ENCODE results near the gene MEP1A.
"Not testable (repeated sequence)": the region's sequence is repeated elsewhere in the genome, so short reads cannot be mapped to it uniquely, and the experiment has no call there.

The MEP1A gene

DNA sequence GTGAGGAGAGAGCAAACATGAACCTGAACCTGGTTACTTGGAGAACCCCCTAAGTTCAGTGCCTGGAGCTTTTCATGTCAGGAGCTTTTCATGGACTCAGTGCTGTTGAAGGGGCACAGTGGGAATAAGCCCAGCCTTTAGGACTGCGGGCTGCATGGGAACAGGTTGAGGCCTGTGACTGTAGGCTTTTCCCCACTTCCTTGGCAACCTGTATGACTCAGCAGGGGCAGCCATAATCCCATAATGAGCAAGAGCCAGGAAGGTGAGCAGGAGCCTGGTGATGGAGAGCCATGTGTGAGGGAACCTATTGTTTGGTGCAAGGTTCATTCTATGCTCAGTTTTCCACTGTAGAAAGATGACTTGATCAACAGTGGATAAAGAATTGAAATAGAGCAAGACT, 23.4 kb downstream of the MEP1A start:
- no peak overlapping the region for H3K4me3 ChIP-seq (ENCODE audit: low read depth, low read length)
- no peak for DNase-seq (ENCODE audit: low read depth)

DNA sequence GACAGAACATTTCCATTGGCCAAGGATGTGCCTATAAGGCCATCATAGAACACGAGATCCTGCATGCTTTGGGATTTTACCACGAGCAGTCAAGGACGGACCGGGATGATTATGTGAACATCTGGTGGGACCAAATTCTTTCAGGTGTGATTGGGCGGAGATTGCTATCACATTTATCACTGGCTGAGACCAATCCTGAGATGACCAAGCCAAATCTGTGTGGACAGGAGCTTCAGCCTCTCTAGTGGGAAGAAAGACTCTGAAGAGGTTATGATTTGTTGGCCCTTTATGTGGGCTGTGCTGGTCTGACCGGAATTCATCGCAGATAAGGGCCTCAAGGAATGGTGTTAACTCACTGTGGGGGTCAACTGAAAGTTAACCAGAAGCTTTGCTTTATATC, 26.4 kb downstream of the MEP1A start:
- no peak for DNase-seq (ENCODE audit: low read depth)
- H3K4me3 ChIP-seq (ENCODE audit: low read depth, low read length): no peak overlapping the region

GRCh38 chr6:46821458-46821881, 28.3 kb downstream of the MEP1A start:
- no peak overlapping the region for H3K4me3 ChIP-seq (ENCODE audit: low read depth, low read length)
- no peak for DNase-seq (ENCODE audit: low read depth)

DNA sequence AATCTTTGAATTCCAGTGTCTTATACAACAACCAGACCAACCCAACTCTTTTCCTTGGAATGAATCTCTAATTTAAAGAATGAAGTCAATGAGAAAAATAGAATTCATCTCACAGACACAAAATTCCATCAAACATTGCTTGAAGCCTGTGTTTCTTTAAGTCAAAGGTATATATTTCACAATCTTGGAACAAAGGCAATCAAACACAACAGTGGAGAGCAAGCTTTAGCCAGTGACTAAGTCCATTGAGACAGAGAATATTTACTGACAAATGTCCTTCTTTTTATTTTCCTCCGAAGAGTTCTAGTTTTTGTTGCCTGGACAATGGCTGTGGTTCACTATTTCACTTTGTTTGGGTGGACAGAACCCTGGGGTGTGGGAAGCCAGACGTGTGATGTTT, 35.8 kb downstream of the MEP1A start:
- no peak overlapping the region for H3K4me3 ChIP-seq (ENCODE audit: low read depth, low read length)
- no peak for DNase-seq (ENCODE audit: low read depth)

- no peak overlapping the region for H3K4me3 ChIP-seq (ENCODE audit: low read depth, low read length)
- no peak for DNase-seq (ENCODE audit: low read depth)
These were observed 39.6 kb downstream of the MEP1A start for GRCh38 chr6:46832816-46833215.

DNA sequence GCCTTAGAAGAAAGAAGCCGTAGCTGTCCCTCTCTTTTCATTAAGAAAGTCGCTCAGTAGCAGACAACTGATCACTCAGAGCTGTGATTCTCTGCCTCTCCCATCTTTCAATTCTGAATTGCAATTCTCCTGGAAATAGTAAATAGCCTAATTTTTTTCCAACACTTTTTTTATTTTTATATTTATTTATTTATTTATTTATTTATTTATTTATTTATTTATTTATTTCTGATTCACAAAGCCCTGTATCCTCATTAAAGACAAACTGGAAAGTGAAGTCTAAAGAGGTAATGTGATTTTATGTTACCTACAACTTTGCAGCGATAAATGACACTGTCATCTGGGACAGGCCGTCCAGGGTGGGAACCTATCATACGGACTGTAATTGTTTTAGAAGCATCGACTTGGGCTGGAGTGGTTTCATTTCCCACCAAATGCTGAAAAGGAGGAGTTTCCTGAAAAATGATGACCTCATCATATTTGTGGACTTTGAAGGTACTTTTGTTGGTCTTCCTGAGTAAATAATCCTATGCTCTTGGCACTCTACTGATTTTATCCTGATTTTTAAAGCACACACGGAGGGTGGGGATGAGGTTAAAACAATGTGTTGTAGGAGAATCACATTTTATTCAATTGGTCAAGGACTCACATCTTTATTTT, 41.2 kb downstream of the MEP1A start:
- not testable (repeated sequence) for DNase-seq (ENCODE audit: low read depth); H3K4me3 ChIP-seq (ENCODE audit: low read depth, low read length)

- DNase-seq (ENCODE audit: low read depth); H3K4me3 ChIP-seq (ENCODE audit: low read depth, low read length): not testable (repeated sequence)
These were observed 41.8 kb downstream of the MEP1A start for GRCh38 chr6:46834991-46835390.

DNA sequence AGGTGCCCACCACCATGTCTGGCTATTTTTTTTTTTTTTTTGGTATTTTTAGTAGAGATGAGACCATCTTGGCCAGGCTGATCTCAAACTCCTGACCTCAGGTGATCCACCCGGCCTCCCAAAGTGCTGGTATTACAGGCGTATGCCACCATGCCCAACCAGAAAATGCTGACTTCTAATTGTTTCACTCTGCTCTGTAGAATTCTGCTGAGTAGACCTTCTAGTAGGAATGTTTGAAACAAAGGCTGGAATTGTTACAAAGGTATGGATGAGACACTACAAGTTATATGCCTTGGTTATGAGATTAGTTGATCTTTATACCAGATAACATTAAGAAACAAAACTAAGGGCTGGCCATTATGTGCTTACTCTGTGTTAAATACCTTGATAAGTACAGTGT, 44.8 kb downstream of the MEP1A start:
- H3K4me3 ChIP-seq (ENCODE audit: low read depth, low read length): no peak overlapping the region
- DNase-seq (ENCODE audit: low read depth): no peak

DNA sequence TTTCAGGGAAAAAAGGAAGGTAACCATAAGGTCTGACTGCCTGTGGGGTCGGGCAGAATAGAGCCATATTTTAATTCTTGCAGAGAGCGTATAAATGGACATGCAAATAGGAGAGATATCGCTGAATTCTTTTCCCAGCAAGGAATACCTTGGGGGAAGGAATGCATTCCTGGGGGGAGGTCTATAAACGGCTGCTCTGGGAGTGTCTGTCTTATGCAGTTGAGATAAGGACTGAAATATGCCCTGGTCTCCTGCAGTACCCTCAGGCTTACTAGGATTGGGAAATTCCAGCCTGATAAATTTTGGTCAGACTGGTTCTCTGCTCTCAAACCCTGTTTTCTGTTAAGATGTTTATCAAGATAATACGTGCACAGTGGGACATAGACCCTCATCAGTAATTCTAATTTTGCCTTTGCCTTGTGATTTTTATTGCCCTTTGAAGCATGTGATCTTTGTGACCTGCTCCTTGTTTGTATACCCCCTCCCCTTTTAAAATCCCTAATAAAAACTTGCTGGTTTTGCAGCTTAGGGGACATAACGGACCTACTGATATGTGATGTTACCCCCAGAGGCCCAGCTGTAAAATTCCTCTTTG, 49.2 kb downstream of the MEP1A start:
- not testable (repeated sequence) for H3K4me3 ChIP-seq (ENCODE audit: low read depth, low read length); DNase-seq (ENCODE audit: low read depth)

GRCh38 chr6:46845126-46845525, 51.9 kb downstream of the MEP1A start:
- H3K4me3 ChIP-seq (ENCODE audit: low read depth, low read length): no peak overlapping the region
- DNase-seq (ENCODE audit: low read depth): no peak

DNA sequence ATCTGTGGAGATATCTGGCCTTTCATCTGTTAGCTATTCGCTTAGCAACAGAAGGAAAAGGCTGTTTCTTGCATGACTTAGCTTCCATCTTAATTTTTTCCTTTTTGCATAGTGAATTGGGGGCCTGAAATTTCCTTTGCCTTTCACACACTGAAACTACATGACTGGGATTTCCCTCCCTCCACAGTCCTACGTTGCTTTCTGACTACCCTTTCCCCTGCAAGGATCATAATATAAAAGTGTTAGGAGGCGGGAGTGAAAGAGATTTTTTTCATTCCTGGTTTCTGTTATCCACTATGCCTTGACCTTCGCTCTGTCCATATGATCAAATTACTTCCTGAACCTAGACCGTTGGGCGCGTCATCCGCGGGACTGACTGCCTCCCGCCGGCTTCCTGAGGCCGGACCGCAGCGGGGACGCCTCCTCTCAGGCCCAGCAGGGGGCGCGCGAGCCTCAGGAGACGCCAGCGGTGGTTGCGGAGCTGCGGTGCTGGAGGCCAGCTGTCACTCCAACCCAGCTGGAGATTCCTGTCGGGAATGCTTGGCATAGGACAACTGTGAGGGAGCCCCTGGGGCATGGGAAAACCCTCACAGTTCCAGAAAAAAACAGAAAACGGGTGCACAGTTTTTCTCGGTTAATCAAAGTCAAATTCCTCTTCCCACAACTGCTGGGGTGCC, 55.6 kb downstream of the MEP1A start:
- no peak overlapping the region for H3K4me3 ChIP-seq (ENCODE audit: low read depth, low read length)
- DNase-seq (ENCODE audit: low read depth): peak; percentile 20

- no peak for DNase-seq (ENCODE audit: low read depth)
- no peak overlapping the region for H3K4me3 ChIP-seq (ENCODE audit: low read depth, low read length)
These were observed 56.1 kb downstream of the MEP1A start for GRCh38 chr6:46849361-46849690.

- H3K4me3 ChIP-seq (ENCODE audit: low read depth, low read length): no peak overlapping the region
- DNase-seq (ENCODE audit: low read depth): no peak
These were observed 57.6 kb downstream of the MEP1A start for GRCh38 chr6:46850792-46851191.

DNA sequence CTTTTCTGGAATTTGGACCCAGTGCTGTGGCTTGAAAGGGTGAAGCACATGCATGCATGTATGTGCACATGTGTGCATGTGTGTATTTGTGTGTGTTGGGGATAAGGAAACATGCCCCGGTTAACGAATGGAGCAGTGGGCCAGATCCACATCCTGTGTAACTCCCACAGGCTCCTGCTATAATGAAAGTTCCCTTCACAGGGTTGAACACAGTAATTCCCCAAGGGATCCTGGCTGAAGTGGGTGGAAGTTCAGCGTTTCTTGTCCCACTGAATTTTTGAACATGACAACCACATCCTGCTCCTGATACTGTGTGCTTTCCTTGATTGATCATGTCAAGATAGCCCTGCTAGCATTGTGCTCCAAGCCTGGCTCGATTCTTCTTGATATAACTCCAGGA, 58.4 kb downstream of the MEP1A start:
- H3K4me3 ChIP-seq (ENCODE audit: low read depth, low read length); DNase-seq (ENCODE audit: low read depth): not testable (repeated sequence)

GRCh38 chr6:46855966-46856365, 62.8 kb downstream of the MEP1A start:
- not testable (repeated sequence) for DNase-seq (ENCODE audit: low read depth); H3K4me3 ChIP-seq (ENCODE audit: low read depth, low read length)

DNA sequence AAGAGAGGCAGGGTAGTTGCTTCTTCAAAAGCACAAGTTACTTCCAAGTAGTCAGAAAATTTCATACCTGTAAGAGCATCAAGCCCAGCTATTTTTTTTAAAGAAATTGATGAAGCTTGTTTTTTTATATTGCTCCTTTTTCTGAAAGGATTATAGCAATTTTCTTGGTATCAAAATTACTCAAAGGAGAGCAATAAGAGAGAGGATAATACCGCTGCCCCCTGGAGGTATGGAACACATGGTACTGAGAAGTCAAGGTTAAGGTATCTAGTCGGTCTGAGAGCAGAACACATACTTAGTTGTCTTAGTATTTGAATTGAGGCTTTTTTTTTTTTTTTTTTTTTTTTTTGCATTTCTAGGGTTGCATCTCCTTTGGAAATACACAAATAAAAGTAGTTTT, 69.2 kb downstream of the MEP1A start:
- H3K4me3 ChIP-seq (ENCODE audit: low read depth, low read length): no peak overlapping the region

GRCh38 chr6:46863791-46864190, 70.6 kb downstream of the MEP1A start:
- DNase-seq (ENCODE audit: low read depth): no peak
- no peak overlapping the region for H3K4me3 ChIP-seq (ENCODE audit: low read depth, low read length)

More for the DNA sequence above, 69.2 kb downstream of the MEP1A start:
- no peak for DNase-seq (ENCODE audit: low read depth)

- no peak for DNase-seq (ENCODE audit: low read depth)
- H3K4me3 ChIP-seq (ENCODE audit: low read depth, low read length): no peak overlapping the region
These were observed 72.0 kb downstream of the MEP1A start for GRCh38 chr6:46865221-46865620.

GRCh38 chr6:46867411-46867810, 74.2 kb downstream of the MEP1A start:
- no peak overlapping the region for H3K4me3 ChIP-seq (ENCODE audit: low read depth, low read length)
- no peak for DNase-seq (ENCODE audit: low read depth)

DNA sequence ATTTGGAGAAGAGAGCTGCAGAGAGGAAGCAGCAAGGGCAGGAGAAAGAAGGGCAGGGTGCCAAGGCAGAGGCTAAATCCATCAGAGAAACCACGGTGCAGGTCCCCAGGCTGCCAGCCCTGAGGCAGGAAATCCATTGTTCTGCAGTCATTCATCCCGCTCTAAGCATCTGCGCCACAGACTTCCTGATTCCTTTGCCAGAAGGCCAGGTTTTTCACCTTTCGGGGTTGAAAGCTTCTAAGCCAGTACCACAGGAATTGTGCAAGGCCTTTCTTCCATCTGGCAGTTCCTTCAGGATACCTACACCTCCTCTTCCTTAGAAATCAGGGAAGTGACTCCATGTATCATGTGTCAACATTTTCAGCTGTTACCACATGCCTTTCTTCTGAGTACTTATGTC, 82.9 kb downstream of the MEP1A start:
- DNase-seq (ENCODE audit: low read depth): peak; percentile 4
- no peak overlapping the region for H3K4me3 ChIP-seq (ENCODE audit: low read depth, low read length)

- no peak for DNase-seq (ENCODE audit: low read depth)
- no peak overlapping the region for H3K4me3 ChIP-seq (ENCODE audit: low read depth, low read length)
These were observed 85.8 kb downstream of the MEP1A start for GRCh38 chr6:46879003-46879402.
